ENCODE results near the gene KIFBP.

The KIFBP gene

DNA sequence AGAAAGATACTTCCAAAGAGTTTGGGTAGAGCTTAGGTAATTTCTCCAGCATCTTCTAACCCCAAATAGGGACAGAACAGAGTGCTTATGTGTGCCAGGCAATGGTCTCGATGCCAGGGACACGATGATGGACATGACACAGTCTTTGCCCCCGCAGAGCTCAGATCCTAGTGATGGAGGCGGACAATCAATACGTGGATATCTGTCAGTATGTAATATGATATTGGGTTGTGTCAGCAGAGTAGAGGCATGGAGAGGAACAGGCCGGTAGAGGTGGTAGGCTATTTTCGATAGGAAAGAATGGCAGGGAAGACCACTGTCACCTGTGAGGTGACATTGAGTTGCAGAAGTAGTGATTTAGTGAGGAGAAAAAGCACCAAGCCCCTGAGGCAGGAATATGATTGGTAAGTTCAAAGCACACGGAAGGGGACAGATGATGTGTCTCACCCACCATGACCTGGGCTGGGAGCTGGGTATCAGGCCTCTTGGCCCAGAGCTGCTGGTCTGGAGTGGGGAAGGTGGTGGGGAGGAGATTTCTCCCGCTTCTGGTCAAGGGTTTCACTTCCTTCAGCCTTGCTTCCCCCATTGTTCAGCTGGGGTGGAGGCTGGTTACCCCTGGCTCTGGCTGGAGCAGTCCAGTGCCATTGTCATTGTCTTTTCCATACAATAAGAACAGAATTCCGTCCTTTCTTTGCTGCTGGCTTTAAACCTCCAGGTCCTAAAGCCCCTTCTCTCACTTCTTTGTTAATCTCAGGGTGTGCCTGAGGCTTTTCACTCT is 63.3 kb downstream of the KIFBP start:
- no peak for DNase-seq (ENCODE audit: low read depth)

DNA sequence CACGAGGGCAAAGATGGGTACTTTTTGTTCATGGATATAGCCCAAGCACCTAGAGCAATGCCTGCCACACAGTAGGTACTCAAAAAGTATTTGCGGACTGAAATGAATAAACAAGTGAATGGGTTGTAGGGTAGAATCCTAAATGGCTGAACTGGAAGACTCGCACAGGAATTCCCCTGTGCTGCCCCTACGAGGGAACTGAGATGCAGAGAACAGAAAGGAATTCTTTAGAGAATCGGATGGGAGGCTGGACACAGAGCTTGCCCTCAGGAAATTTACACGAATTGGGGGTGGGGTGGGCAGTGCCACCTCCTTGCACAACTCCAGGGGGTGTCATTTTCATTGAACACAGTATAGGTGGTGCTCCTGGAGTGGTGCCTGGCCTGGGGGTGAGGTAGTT is 64.1 kb downstream of the KIFBP start:
- no peak for DNase-seq (ENCODE audit: low read depth)

DNA sequence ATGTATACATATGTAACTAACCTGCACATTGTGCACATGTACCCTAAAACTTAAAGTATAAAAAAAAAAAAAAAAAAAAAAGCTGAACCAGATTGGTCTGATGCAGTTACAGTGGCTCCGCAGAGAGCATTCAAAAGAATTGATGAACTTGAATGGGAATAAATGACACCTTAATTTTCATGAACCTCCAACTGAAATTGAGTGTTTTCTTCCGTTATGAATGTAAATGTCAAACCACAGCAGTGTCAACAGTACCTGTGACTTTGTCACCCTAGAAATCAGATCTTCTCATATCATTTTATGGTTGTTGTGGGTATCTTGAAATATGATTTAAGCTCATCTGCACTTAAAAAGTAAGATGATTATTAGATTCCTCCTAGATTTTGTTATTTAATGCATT is 66.6 kb downstream of the KIFBP start:
- no peak for DNase-seq (ENCODE audit: low read depth)

DNA sequence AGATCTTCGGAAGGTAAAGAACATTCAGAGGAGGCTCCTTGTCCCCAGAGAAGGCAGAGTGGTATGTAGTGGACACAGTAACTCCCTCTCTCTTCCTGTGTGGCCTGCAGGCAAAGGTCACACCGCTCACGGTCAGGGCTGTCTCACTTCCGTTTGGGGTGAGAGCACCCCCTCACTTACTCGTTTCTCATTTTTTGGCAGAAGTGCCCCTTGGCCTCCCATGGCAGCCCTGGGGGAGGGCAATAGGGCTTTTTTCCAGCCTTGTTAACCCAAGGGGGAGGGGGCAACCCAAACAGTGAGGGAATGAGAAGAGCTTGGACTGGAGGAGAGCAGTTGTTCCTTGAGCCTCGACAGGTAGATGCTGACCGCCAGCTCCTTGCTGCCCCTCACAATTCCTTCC is 67.5 kb downstream of the KIFBP start:
- no peak for DNase-seq (ENCODE audit: low read depth)

DNA sequence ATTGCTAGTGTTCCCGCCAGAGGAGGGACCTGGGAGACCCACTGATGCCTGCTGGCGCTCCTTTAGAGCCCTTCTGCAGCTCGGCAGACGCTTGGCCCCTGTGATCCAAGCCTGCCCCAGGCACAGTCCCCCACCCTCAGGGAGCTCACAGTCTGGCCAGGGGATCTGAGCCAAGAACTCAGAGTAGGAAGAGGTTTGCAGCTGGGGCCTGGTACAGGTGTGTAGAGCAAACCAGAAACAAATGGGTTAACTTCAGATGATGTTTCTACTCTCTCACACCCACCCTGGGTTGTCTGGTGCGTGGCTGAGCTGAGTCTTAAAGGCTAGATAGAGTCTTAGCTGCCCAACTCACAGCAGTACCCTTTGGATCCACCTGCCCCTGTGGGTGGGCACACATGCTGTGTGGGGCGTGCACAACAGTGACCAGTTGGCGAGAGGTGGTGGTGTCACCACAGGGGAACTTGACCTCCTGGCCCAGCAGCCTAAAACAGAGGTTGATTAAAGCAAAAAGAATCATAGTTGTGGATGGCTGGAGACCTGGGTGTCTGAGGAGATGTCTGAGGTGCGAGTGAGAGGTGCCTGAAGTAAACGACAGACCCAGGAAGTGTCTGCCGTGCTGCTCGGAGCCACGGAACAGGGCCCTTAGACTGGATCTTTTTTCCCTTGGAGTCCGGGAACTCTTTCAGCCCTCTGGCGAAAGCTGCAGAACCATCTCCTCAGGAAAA is 68.1 kb downstream of the KIFBP start:
- no peak for DNase-seq (ENCODE audit: low read depth)

DNA sequence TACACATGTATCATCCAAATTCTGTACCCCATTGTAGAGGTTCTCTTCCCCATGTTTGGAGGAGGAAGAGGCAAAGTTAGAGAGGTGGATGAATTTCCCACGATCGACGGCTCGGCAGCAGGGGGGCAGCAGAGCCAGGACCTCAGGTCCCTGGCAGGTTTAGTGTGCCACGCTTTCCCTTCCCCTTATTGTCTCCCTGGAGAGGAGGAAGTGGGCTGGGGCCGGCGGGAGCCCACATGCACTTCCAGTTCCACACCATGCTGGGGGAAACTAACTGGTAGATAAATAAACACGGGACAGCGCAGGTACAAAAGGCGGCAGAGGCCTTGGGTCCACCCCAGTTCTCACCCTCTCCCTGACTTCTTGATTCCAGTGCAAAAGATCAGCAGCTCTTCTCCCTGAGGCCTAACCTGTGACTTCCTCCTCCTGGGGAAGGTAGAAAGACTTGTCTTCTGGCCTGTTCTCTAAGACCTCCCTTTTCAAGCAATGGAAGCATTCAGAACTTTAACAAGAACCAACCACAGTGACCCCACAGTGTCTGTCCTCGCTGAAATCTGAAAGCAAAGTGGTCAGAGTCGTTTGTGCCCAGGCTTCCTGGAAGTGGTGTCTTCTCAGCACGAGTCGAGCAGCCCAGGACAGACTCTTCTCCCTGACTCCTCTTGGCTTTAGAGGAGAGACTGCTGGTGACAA is 68.8 kb downstream of the KIFBP start:
- DNase-seq (ENCODE audit: low read depth) = no peak

DNA sequence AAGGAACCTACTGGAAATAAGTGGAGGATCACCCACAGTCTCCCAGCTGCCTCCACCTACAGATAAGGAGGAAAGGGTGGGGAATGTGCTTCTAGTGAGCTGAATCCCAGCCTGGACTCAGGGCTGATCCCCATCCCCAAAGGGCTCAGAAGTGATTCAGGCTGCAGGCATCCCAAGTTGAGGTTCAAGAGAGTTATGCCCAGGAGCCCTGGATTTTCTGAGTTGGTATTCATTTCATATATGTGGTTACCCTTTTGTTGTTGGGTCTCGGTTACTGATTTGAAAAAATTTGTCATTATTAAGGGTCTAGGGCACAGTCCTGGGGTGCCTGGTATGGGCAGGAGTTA is 69.3 kb downstream of the KIFBP start:
- DNase-seq (ENCODE audit: low read depth) = no peak

DNA sequence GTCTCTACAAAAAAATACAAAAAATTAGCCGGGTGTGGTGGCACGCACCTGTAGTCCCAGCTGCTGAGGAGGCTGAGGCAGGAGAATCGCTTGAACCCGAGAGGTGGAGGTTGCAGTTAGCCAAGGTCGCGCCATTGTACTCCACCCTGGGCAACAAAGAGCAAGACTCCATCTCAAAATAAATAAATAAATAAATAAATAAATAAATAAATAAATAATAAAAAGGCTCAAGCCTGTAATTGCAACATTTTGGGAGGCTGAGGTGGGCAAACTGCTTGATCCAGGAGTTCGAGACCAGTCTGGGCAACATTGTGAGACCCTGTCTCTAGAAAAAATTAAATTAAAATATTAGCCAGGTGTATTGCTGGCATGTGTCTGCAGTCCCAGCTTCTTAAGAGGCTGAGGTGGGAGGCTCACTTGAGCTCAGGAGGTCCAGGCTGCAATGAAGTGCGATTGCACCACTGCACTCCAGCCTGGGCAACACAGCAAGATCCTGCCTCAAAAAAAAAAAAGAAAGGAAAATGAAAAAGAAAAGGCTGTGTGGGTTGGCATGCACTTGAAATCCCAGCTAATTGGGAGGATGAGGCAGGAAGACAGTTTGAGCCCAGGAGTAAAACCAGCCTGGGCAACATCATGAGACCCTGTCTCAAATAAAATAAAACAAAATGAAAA is 71.7 kb downstream of the KIFBP start:
- no peak for DNase-seq (ENCODE audit: low read depth)

DNA sequence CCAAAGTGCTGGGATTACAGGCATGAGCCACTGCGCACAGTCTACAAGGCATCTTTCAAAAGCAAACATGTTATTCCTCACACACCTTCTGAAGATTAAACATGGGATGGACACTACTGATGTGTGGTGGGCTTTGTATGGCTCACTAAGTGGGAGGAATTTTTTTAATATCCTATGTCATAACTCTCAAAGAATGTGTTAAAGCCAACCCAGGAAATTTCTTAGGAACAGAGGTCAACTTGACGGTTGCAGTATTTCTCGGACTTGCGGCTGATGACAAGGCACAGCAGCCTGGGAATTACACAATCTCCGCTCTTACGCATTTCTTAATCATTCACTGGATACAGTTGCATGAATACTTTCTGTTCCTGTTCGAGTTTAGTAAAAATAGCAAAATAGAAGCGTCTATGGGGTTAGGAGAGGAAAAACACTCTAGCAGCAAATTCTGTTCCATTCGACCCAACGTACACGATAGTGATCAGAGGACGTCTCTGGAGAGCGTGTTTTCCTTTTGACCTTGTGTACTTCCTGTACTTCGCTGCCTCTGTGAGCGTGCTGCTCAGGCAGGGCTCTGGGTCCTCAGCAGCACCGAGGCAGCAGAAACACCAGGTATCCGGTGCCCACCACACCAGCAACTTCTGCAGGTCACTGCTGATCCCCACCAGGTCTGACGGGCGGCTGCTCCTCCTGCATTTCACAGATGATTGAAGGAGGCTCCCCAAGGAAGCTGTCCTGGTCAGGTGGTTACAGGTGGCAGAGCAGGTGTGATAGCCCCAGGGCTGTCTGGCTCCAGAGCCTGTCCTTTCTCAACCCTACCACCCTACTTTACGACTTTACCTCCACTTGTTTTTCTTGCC is 72.9 kb downstream of the KIFBP start:
- DNase-seq (ENCODE audit: low read depth) = no peak

DNA sequence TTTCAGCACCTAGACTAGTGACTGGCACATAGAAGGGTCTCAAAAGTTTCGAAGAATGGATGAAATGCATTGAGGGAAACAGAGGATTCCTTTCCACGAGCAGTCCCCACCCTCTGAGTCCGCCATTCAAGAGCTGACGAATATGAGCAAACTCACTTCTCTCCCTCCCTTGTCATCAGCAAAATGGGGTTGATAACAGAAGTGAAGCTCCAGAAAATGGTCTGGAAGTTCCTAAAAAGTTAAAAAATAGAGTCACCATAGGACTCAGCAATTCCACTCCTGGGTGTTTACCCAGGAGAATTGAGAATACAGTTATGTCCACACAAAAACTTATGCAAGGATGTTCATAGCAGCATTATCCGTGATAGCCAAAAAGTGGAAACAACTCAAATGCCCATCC is 74.3 kb downstream of the KIFBP start:
- no peak for DNase-seq (ENCODE audit: low read depth)

DNA sequence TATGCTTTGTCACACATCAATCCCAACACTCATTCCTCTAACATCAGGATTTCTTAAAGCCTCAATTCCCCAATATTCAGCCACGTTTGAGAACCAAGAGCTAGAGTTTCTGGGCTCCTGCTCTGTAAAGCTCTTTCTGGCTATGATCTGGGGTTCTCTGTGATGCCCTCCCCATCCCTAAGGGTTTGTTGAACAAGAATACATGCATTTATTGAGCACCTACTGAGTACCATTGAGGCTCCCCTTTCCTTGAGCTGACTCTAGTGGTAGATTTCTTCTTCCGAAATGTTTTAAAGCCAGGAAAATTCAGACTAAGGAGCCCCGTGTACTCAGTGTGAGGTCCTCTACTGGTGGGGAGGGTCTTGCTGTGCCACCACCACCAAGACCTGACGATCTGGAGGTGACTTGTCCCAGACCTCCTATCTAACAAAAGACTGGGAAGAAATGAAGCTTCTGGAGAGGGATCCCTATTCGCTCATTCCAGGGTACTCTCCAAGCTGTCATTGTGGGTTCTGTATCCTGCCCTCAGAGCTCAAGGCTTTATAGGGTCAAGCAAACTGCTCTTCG is 76.2 kb downstream of the KIFBP start:
- DNase-seq (ENCODE audit: low read depth) = no peak

DNA sequence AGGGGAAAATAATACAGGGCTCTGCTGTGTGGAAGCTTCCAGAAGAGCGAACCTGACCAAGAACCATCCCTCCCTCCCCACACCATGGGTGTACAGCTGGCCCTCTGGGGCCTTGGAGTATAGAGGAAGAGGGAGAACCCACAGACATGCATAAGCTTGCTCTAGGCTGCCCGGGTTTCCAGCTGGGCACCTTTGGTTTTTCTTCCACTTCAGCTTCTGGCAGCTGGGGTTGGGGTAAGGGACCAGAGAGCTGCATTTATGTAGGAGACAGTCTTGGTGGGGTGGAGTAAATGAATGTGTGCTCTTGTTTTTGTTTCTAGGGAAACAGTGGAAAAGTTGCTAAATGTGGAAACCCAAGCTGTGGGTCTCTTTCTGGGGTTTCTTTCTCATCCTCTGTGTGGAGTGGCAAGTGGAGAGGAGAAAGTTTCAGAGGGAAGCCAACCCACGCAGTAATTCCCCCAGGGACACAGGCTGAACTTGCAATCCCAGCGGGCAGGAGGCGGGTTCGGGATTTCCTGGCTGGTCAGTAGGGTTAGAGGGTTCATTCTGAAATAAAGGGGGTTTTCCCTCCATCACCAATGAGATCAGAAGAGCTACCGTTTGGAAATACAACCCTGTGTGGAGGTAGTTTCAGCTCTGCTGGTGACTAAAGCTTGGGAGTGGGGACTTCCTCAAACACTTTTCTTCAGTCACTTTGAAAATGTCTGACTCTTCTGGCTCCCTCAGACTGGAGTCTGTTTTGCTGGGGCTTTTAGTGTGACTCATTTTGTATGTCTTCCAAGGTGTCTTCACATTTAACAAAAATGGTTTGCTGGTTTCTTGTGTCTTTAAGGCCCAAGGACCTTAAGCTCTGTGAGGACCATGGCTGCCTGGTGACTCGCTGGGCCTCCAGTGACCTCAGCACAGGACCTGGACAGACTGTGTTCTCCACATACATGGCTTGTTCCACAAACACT is 77.1 kb downstream of the KIFBP start:
- no peak for DNase-seq (ENCODE audit: low read depth)

Measured in stimulated activated CD4-positive, alpha-beta T cell treated with anti-CD3 and anti-CD28 coated beads, Interleukin-2, amount 100 ng/mL, for 4 hours (primary cell).